OCI-LY1 (cell line): ENCODE measurements around the gene AMY2B.
"Not testable (repeated sequence)": the region's sequence is repeated elsewhere in the genome, so short reads cannot be mapped to it uniquely, and the experiment has no call there.

ENCODE experiments used
- H2AFZ ChIP-seq: fragments of 200-600 bp; sonication (generic), shearing (Covaris generic); 2 replicates; pipeline ENCODE4 v1.6.0; 2014; ENCODE audit warnings: antibody characterized with exemption, mild to moderate bottlenecking, low read length
- H3F3A ChIP-seq: fragments of 200-600 bp; sonication (generic), shearing (Covaris generic); 2 replicates; pipeline ENCODE4 v1.6.0; 2014; ENCODE audit warnings: mild to moderate bottlenecking, antibody characterized with exemption, low read length, moderate library complexity; ENCODE audit not compliant: insufficient read depth
- H3K27ac ChIP-seq: fragments of 200-600 bp; sonication (generic); 2 replicates; pipeline ENCODE4 v1.5.1; 2014; ENCODE audit warnings: low read length, mixed run types, mild to moderate bottlenecking, low read depth; ENCODE audit not compliant: poor library complexity, severe bottlenecking
- H3K27me3 ChIP-seq: fragments of 200-600 bp; sonication (generic); 2 replicates; pipeline ENCODE4 v1.6.0; 2014; ENCODE audit warnings: antibody characterized with exemption, mild to moderate bottlenecking, low read length, moderate library complexity; ENCODE audit not compliant: insufficient read depth
- H3K36me3 ChIP-seq: fragments of 200-600 bp; sonication (generic); 2 replicates; pipeline ENCODE4 v1.6.1; 2014; ENCODE audit warnings: mild to moderate bottlenecking, antibody characterized with exemption, low read length, moderate library complexity, mixed read lengths; ENCODE audit not compliant: insufficient read depth
- H3K4me1 ChIP-seq: fragments of 200-600 bp; sonication (generic); 2 replicates; pipeline ENCODE4 v1.5.1; 2014; ENCODE audit warnings: mild to moderate bottlenecking, low read length, moderate library complexity; ENCODE audit not compliant: insufficient read depth, severe bottlenecking
- H3K4me2 ChIP-seq: fragments of 200-600 bp; sonication (generic), shearing (Covaris generic); 2 replicates; pipeline ENCODE4 v1.6.1; 2014; ENCODE audit warnings: low read length
- H3K4me3 ChIP-seq: fragments of 200-600 bp; sonication (generic); 2 replicates; pipeline ENCODE4 v1.5.1; 2014; ENCODE audit warnings: low read length, low read depth, mild to moderate bottlenecking, mixed read lengths; ENCODE audit not compliant: poor library complexity, severe bottlenecking
- H3K79me2 ChIP-seq: fragments of 200-600 bp; shearing (Covaris generic); 2 replicates; pipeline ENCODE4 v1.6.1; 2016; ENCODE audit warnings: mixed run types, low read length, mixed read lengths; ENCODE audit not compliant: insufficient read depth
- H3K9ac ChIP-seq: fragments of 200-600 bp; sonication (generic), shearing (Covaris generic); 2 replicates; pipeline ENCODE4 v1.6.1; 2014; ENCODE audit warnings: mild to moderate bottlenecking, low read length, mixed read lengths
- H3K9me2 ChIP-seq: fragments of 200-600 bp; sonication (generic), shearing (Covaris generic); 2 replicates; pipeline ENCODE4 v1.6.1; 2014; ENCODE audit warnings: low read depth, mild to moderate bottlenecking, low read length, mixed read lengths
- H3K9me3 ChIP-seq: fragments of 200-600 bp; shearing (Covaris generic); 2 replicates; pipeline ENCODE4 v1.6.1; 2014; ENCODE audit warnings: low read length, mixed read lengths
- H4K20me1 ChIP-seq: fragments of 200-600 bp; sonication (generic), shearing (Covaris generic); 2 replicates; pipeline ENCODE4 v1.6.0; 2016; ENCODE audit warnings: mild to moderate bottlenecking, low read length; ENCODE audit not compliant: insufficient read depth
- EZH2 ChIP-seq: fragments of 200-600 bp; sonication (generic), shearing (Covaris generic); IDR thresholded peaks from 2 replicates; pipeline ENCODE4 v1.8.0; 2017; ENCODE audit warnings: borderline replicate concordance, mixed run types, mild to moderate bottlenecking, antibody characterized with exemption, low read length, moderate library complexity, mixed read lengths
- TF ChIP-seq, protein P1 (sequence below): fragments of 200-600 bp; sonication (generic), shearing (Covaris generic); IDR thresholded peaks from 2 replicates; pipeline ENCODE4 v1.5.1; 2017; ENCODE audit warnings: mild to moderate bottlenecking, antibody characterized with exemption, low read length, moderate library complexity, mixed read lengths

Gene AMY2B

GRCh38 chr1:103571289-103571688, at the start of gene AMY2B:
TSS of gene AMY2B (plus strand) at chr1:103571589. CDS start at chr1:103571603, 14 bp downstream.
- not testable (repeated sequence) for H3K27me3 ChIP-seq, H3K9ac ChIP-seq

GRCh38 chr1:103523346-103523745, 48.0 kb upstream of the AMY2B start:
- H3K4me3 ChIP-seq = no peak overlapping the region
- no peak overlapping the region for H2AFZ ChIP-seq
- H3K27me3 ChIP-seq = no peaks in the 10 kb centered on the region
- H3K79me2 ChIP-seq = peaks cover 25% of the 10 kb centered on the region
- H3K9me3 ChIP-seq = no peaks in the 10 kb centered on the region
- TF ChIP-seq, protein P1, sequence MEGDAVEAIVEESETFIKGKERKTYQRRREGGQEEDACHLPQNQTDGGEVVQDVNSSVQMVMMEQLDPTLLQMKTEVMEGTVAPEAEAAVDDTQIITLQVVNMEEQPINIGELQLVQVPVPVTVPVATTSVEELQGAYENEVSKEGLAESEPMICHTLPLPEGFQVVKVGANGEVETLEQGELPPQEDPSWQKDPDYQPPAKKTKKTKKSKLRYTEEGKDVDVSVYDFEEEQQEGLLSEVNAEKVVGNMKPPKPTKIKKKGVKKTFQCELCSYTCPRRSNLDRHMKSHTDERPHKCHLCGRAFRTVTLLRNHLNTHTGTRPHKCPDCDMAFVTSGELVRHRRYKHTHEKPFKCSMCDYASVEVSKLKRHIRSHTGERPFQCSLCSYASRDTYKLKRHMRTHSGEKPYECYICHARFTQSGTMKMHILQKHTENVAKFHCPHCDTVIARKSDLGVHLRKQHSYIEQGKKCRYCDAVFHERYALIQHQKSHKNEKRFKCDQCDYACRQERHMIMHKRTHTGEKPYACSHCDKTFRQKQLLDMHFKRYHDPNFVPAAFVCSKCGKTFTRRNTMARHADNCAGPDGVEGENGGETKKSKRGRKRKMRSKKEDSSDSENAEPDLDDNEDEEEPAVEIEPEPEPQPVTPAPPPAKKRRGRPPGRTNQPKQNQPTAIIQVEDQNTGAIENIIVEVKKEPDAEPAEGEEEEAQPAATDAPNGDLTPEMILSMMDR = no peak
- TF ChIP-seq EZH2 = no peak
- no peak overlapping the region for H3K4me2 ChIP-seq
- H3K36me3 ChIP-seq = peaks cover 11% of the 10 kb centered on the region
- H3K9ac ChIP-seq = no peak overlapping the region
- H3K4me1 ChIP-seq = peaks cover 19% of the 10 kb centered on the region
- no peaks in the 10 kb centered on the region for H4K20me1 ChIP-seq
- no peaks in the 10 kb centered on the region for H3F3A ChIP-seq
- H3K27ac ChIP-seq = no peak overlapping the region
- H3K9me2 ChIP-seq = no peaks in the 10 kb centered on the region

More at GRCh38 chr1:103571289-103571688, at the start of gene AMY2B:
- not testable (repeated sequence) for H4K20me1 ChIP-seq, H3K79me2 ChIP-seq, H3K9me3 ChIP-seq, H3K4me3 ChIP-seq, H3K36me3 ChIP-seq, H3F3A ChIP-seq, H3K27ac ChIP-seq, H3K4me1 ChIP-seq, H3K4me2 ChIP-seq, H3K9me2 ChIP-seq, H2AFZ ChIP-seq

- peaks cover 37% of the 10 kb centered on the region for H3K79me2 ChIP-seq
- peaks cover 27% of the 10 kb centered on the region for H3K36me3 ChIP-seq
- TF ChIP-seq, protein P1 = no peak
- no peak for TF ChIP-seq EZH2
- H3K4me1 ChIP-seq = peaks cover 19% of the 10 kb centered on the region
- no peaks in the 10 kb centered on the region for H4K20me1 ChIP-seq
- no peaks in the 10 kb centered on the region for H3K9me2 ChIP-seq
- H3K9ac ChIP-seq = peak overlapping the region; percentile 55; the same call in 1 of the 2 replicates
- H2AFZ ChIP-seq = 0 out of 2 replicates have a peak overlapping the region, but pooled peaks have one; percentile 57
- no peaks in the 10 kb centered on the region for H3K27me3 ChIP-seq
- no peak overlapping the region for H3K27ac ChIP-seq
- no peaks in the 10 kb centered on the region for H3F3A ChIP-seq
- no peaks in the 10 kb centered on the region for H3K9me3 ChIP-seq
- peak overlapping the region; percentile 61 for H3K4me3 ChIP-seq
- peak overlapping the region; percentile 85 for H3K4me2 ChIP-seq
Observed at GRCh38 chr1:103525114-103525606, 46.2 kb upstream of the AMY2B start.
